Uterus (tissue), 4 donors: Measurements from ENCODE around the gene FASTK. TPM values are rescaled to one million over a fixed set of nuclear protein-coding genes. Genes with fewer than 3 reads are reported as not detected.

Source experiments
- DNase-seq, 2 donors: peaks; one replicate each; pipeline ENCODE4 v3.0.0-alpha.2; 2019 to 2020
- H3K27ac ChIP-seq, 2 donors: fragments of 200-600 bp; sonication (generic); 1 replicate in 1 of 2; 2 replicates in 1 of 2; pipeline ENCODE4 v1.5.1; 2016 to 2018
- H3K27me3 ChIP-seq, 2 donors: fragments of 200-600 bp; sonication (generic); one replicate each; pipeline ENCODE4 v1.5.1; 2018 to 2019; ENCODE audit warnings: control low read depth in 1 of 2
- H3K36me3 ChIP-seq, 2 donors: fragments of 200-600 bp; sonication (generic); one replicate each; pipeline ENCODE4 v1.5.1; 2019; ENCODE audit warnings: control low read depth in 1 of 2
- H3K4me1 ChIP-seq, 2 donors: fragments of 200-600 bp; sonication (generic); one replicate each; pipeline ENCODE4 v1.5.1; 2018 to 2019; ENCODE audit warnings: control low read depth in 1 of 2
- H3K4me3 ChIP-seq, 2 donors: fragments of 200-600 bp; sonication (generic); 1 replicate in 1 of 2; 2 replicates in 1 of 2; pipeline ENCODE4 v1.5.1; 2018 to 2019; ENCODE audit warnings: mild to moderate bottlenecking in 1 of 2
- H3K9me3 ChIP-seq, 2 donors: fragments of 200-600 bp; sonication (generic); one replicate each; pipeline ENCODE4 v1.5.1; 2019; ENCODE audit warnings: control low read depth in 1 of 2
- CTCF ChIP-seq, 4 experiments: fragments of 200-600 bp in 2 of 4; fragments of 450-650 bp in 2 of 4; sonication (generic) in 2 of 4; IDR thresholded peaks; one replicate each; pipeline ENCODE4 v1.5.1; 2016 to 2019; ENCODE audit warnings: antibody characterized with exemption in 4 of 4, mild to moderate bottlenecking in 2 of 4, moderate library complexity in 1 of 4
- POLR2A ChIP-seq, 2 donors: fragments of 450-650 bp; IDR thresholded peaks; one replicate each; pipeline ENCODE4 v1.6.1; 2016; ENCODE audit warnings: antibody characterized with exemption in 2 of 2, mild to moderate bottlenecking in 1 of 2, moderate library complexity in 1 of 2
- intact Hi-C: fragments of 100-400 bp; cut with DNase I; formaldehyde crosslinking; loops from one replicate; pipeline ENCODE4 v1.15.1; 2023; ENCODE audit warnings: low total_unique reads
- total RNA-seq, 4 donors: library from RNA; depleted of rRNA in 3 of 4; stranded (reverse); fragments of >200 nt in 3 of 4; gene quantifications; one replicate each; pipeline versions ENCODE4 v1.1.0 to v1.2.4, GENCODE V29; 2014 to 2023
- donor health status: DM: yes; HTN: yes; CAD: no.

FASTK gene
- total RNA-seq, 4 donors from 2014 or later = 37.1 to 84.9 (median 52.4) TPM

GRCh38 chr7:151115121-151115835 is 34.7 kb upstream of the FASTK start:
- no peaks in the 10 kb centered on the region for H3K27me3 ChIP-seq
- TF ChIP-seq POLR2A (IDR thresholded peaks at IDR 0.05) = no peak
- peak in 1 of 4 experiments; percentile 24 for TF ChIP-seq CTCF (IDR thresholded peaks at IDR 0.05)
- H3K4me3 ChIP-seq = peak overlapping the region in 1 of 2 donors; percentile 15
- peaks cover 0 to 26% of the 10 kb centered on the region in 2 donors for H3K4me1 ChIP-seq
- H3K27ac ChIP-seq = no peak overlapping the region
- H3K9me3 ChIP-seq = no peaks in the 10 kb centered on the region
- intact Hi-C loops = loop anchor here (10.0 kb wide), 1 partner anchor 90 kb away; the partner anchor contains the start of genes ABCB8 and ATG9B
- H3K36me3 ChIP-seq = no peaks in the 10 kb centered on the region
- DNase-seq = no peak

GRCh38 chr7:151114151-151115090 is 33.8 kb upstream of the FASTK start:
- TF ChIP-seq CTCF (IDR thresholded peaks at IDR 0.05) (no peak), POLR2A (IDR thresholded peaks at IDR 0.05) (no peak)
- no peak for DNase-seq
- H3K4me1 ChIP-seq = peaks cover 0 to 29% of the 10 kb centered on the region in 2 donors
- H3K27me3 ChIP-seq = no peaks in the 10 kb centered on the region
- no peak overlapping the region for H3K4me3 ChIP-seq
- H3K9me3 ChIP-seq = no peaks in the 10 kb centered on the region
- intact Hi-C loops = loop anchor here (10.0 kb wide), 1 partner anchor 90 kb away; the partner anchor contains the start of genes ABCB8 and ATG9B
- no peak overlapping the region for H3K27ac ChIP-seq
- H3K36me3 ChIP-seq = no peaks in the 10 kb centered on the region

- Histone ChIP-seq H3K4me3 (no peak overlapping the region), H3K9me3 (no peaks in the 10 kb centered on the region), H3K27ac (no peak overlapping the region), H3K27me3 (no peaks in the 10 kb centered on the region), H3K36me3 (no peaks in the 10 kb centered on the region), H3K4me1 (peaks cover 0 to 29% of the 10 kb centered on the region in 2 donors)
- DNase-seq = no peak
- TF ChIP-seq POLR2A (IDR thresholded peaks at IDR 0.05) (no peak), CTCF (IDR thresholded peaks at IDR 0.05) (no peak)
- intact Hi-C loops = loop anchor here (10.0 kb wide), 1 partner anchor 89 kb away; the partner anchor contains the start of genes ABCB8 and ATG9B
These were observed 32.9 kb upstream of the FASTK start for GRCh38 chr7:151113344-151114150.

GRCh38 chr7:151110941-151111645 is 30.5 kb upstream of the FASTK start:
- TF ChIP-seq CTCF (IDR thresholded peaks at IDR 0.05) (peak; percentile 91 to 96 (median 93)), POLR2A (IDR thresholded peaks at IDR 0.05) (no peak)
- DNase-seq = peak; percentile 80 to 81
- no peaks in the 10 kb centered on the region for H3K36me3 ChIP-seq
- no peaks in the 10 kb centered on the region for H3K27me3 ChIP-seq
- H3K4me3 ChIP-seq = no peak overlapping the region
- H3K27ac ChIP-seq = peak overlapping the region in 1 of 2 donors; percentile 76
- H3K4me1 ChIP-seq = peaks cover 0 to 29% of the 10 kb centered on the region in 2 donors
- intact Hi-C loops = loop anchor here (10.0 kb wide), 1 partner anchor 86 kb away; the partner anchor contains the start of genes ABCB8 and ATG9B
- no peaks in the 10 kb centered on the region for H3K9me3 ChIP-seq
